Gastrocnemius medialis (tissue), 4 donors: ENCODE data around the gene FHOD1. TPM values are rescaled to one million over a fixed set of nuclear protein-coding genes. Genes with fewer than 3 reads are reported as not detected.

Source experiments
- ATAC-seq, 2 donors: fragments of 150-250 bp; one replicate each; pipeline ENCODE4 v1.9.1; 2016
- DNase-seq, 2 donors: peaks; one replicate each; pipeline ENCODE4 v3.0.0-alpha.2; 2019
- H3K27ac ChIP-seq, 4 donors: fragments of 200-600 bp; sonication (generic); 1 replicate in 1 of 4; 2 replicates in 3 of 4; pipeline ENCODE4 v1.5.1; 2016 to 2018; ENCODE audit warnings: mild to moderate bottlenecking in 2 of 4, moderate library complexity in 1 of 4
- H3K27me3 ChIP-seq, 3 donors: fragments of 200-600 bp; sonication (generic) in 2 of 3; 1 replicate in 1 of 3; 2 replicates in 2 of 3; pipeline versions ENCODE4 v1.5.1 to v1.6.0; 2016 to 2019; ENCODE audit warnings: mild to moderate bottlenecking in 1 of 3, moderate library complexity in 1 of 3
- H3K36me3 ChIP-seq, 2 donors: fragments of 200-600 bp; sonication (generic) in 1 of 2; one replicate each; pipeline ENCODE4 v1.5.1; 2017 to 2018
- H3K4me1 ChIP-seq, 2 donors: fragments of 200-600 bp; sonication (generic) in 1 of 2; one replicate each; pipeline ENCODE4 v1.5.1; 2016 to 2017; ENCODE audit warnings: mild to moderate bottlenecking in 2 of 2
- H3K4me3 ChIP-seq, 4 donors: fragments of 200-600 bp; sonication (generic) in 3 of 4; 1 replicate in 1 of 4; 2 replicates in 3 of 4; pipeline ENCODE4 v1.5.1; 2016 to 2019; ENCODE audit warnings: mild to moderate bottlenecking in 2 of 4
- H3K9me3 ChIP-seq, 3 donors: fragments of 200-600 bp; sonication (generic) in 2 of 3; 1 replicate in 1 of 3; 2 replicates in 2 of 3; pipeline ENCODE4 v1.5.1; 2016 to 2019
- CTCF ChIP-seq, 5 experiments: fragments of 450-650 bp in 3 of 5; fragments of 200-600 bp in 2 of 5; sonication (generic) in 2 of 5; IDR thresholded peaks in 4 of 5; conservative IDR thresholded peaks in 1 of 5; 1 replicate in 4 of 5; 2 replicates in 1 of 5; pipeline ENCODE4 v1.5.1; 2016 to 2019; ENCODE audit warnings: antibody characterized with exemption in 5 of 5, mild to moderate bottlenecking in 3 of 5, moderate library complexity in 3 of 5
- POLR2A ChIP-seq, 2 donors: fragments of 450-650 bp; IDR thresholded peaks; one replicate each; pipeline ENCODE4 v1.6.1; 2017; ENCODE audit warnings: antibody characterized with exemption in 2 of 2, mild to moderate bottlenecking in 2 of 2, moderate library complexity in 2 of 2
- in situ Hi-C, 4 donors: fragments of 200-750 bp; cut with MboI; loops; one replicate each; pipeline versions ENCODE4 v1.15.0 to v1.8.0; 2017; ENCODE audit warnings: low sequenced_read_pairs in 4 of 4
- intact Hi-C: fragments of 100-400 bp; cut with DNase I; formaldehyde crosslinking; loops from one replicate; pipeline ENCODE4 v1.15.1; 2023; ENCODE audit warnings: low total_unique reads
- total RNA-seq, 4 donors: library from RNA; depleted of rRNA; stranded (reverse); fragments of >200 nt; gene quantifications; one replicate each; pipeline versions ENCODE4 v1.1.0 to v1.2.3, GENCODE V29; 2016

Gene FHOD1
- total RNA-seq, 4 donors from 2014 or later: 26.3 to 65.3 (median 52.4) TPM

DNA sequence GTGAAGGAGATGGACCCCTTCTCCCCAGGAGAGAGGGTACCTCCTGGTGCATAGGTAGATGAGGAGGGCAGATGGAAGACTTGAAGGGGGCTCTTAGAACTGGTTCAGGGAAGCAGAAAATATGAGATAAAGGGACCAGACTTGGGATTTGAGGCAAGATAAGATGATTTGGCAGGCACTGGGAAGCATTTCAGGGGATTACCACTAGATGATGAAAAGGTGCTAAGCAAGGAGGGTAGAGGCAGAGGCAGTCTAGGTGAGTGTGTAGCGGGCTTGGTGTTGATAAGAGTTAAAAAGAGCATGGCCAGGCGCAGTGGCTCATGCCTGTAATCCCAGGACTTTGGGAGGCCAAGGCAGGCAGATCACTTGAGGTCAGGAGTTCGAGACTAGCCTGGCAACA lies 15.9 kb upstream of the FHOD1 start:
- intact Hi-C loops: loop anchor here (5.0 kb wide), 1 partner anchor 144 kb away; no protein-coding TSS in a partner anchor
- H3K9me3 ChIP-seq: no peaks in the 10 kb centered on the region
- H3K27me3 ChIP-seq: no peaks in the 10 kb centered on the region
- peaks cover 10 to 13% of the 10 kb centered on the region in 2 donors for H3K4me1 ChIP-seq
- ATAC-seq (no peak), DNase-seq (no peak)
- H3K4me3 ChIP-seq: no peak overlapping the region
- in situ Hi-C loops: loop anchor here in 1 of 4 donors (10.0 kb wide), 1 partner anchor 152 kb away; the partner anchor contains the start of gene ZDHHC1
- H3K27ac ChIP-seq: no peak overlapping the region
- no peaks in the 10 kb centered on the region for H3K36me3 ChIP-seq
- TF ChIP-seq POLR2A (IDR thresholded peaks at IDR 0.05): no peak

- DNase-seq: peak; percentile 69 to 85
- H3K4me3 ChIP-seq: no peak overlapping the region
- in situ Hi-C loops: loop anchor here in 1 of 4 donors (10.0 kb wide), 1 partner anchor 154 kb away; the partner anchor contains the start of gene ZDHHC1
- intact Hi-C loops: loop anchor here (1.0 to 5.0 kb wide), 2 partner anchors 25 to 147 kb away; no protein-coding TSS in a partner anchor
- H3K36me3 ChIP-seq: no peaks in the 10 kb centered on the region
- H3K27ac ChIP-seq: peak overlapping the region; percentile 64 to 83 (median 74)
- peak; percentile 100 for ATAC-seq
- TF ChIP-seq POLR2A (IDR thresholded peaks at IDR 0.05) (no peak), CTCF (IDR thresholded peaks at IDR 0.05 in 4 of 5, conservative IDR thresholded peaks at IDR 0.05 in 1 of 5) (peak; percentile 52 to 67 (median 54))
- H3K27me3 ChIP-seq: no peaks in the 10 kb centered on the region
- peaks cover 10 to 13% of the 10 kb centered on the region in 2 donors for H3K4me1 ChIP-seq
- H3K9me3 ChIP-seq: no peaks in the 10 kb centered on the region
Measured at GRCh38 chr16:67260426-67261063, 13.3 kb upstream of the FHOD1 start.

GRCh38 chr16:67259705-67260104 lies 12.4 kb upstream of the FHOD1 start:
- H3K27ac ChIP-seq: peak overlapping the region in 1 of 4 donors; percentile 83
- TF ChIP-seq CTCF (IDR thresholded peaks at IDR 0.05 in 4 of 5, conservative IDR thresholded peaks at IDR 0.05 in 1 of 5) (no peak), POLR2A (IDR thresholded peaks at IDR 0.05) (no peak)
- intact Hi-C loops: loop anchor here (1.0 to 5.0 kb wide), 2 partner anchors 26 to 148 kb away; no protein-coding TSS in a partner anchor
- H3K4me3 ChIP-seq: no peak overlapping the region
- in situ Hi-C loops: loop anchor here in 1 of 4 donors (10.0 kb wide), 1 partner anchor 155 kb away; the partner anchor contains the start of gene ZDHHC1
- DNase-seq: no peak
- no peaks in the 10 kb centered on the region for H3K9me3 ChIP-seq
- no peak for ATAC-seq
- no peaks in the 10 kb centered on the region for H3K36me3 ChIP-seq
- peaks cover 10 to 13% of the 10 kb centered on the region in 2 donors for H3K4me1 ChIP-seq
- H3K27me3 ChIP-seq: no peaks in the 10 kb centered on the region

DNA sequence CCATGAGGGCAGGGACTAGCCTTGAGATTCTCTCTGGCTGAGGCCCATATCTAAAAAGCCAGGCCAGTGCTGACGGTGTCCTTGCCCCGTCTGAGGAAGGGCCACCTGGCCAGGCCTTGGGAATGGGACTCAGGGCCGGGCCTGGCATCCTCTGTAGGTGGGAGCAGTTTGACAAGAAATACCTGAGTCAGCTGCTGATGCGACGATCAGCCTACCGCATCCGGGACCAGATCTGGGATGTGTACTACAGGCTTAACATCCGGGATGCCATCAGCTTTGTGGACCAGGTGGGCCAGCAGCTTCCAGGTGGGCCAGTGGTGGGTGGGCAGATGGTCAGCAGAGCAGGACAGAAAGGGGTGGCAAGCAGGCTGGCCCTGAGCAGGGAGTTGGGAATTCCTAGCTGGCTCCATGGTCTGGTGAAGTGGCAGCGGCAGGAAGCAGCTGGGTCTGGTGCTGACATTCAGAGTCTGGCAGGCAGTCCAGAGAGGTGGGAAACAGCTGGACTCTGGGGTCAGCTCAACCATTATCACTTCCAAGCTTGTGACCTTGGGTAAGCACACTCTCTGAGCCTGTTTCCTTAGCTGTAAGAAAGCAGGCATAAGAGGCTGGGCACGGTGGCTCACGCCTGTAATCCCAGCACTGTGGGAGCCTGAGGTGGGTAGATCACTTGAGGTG lies 11.0 kb upstream of the FHOD1 start:
- in situ Hi-C loops: no loop called here
- DNase-seq (no peak), ATAC-seq (no peak)
- no peak overlapping the region for H3K27ac ChIP-seq
- H3K4me3 ChIP-seq: no peak overlapping the region
- TF ChIP-seq POLR2A (IDR thresholded peaks at IDR 0.05) (no peak), CTCF (IDR thresholded peaks at IDR 0.05 in 4 of 5, conservative IDR thresholded peaks at IDR 0.05 in 1 of 5) (no peak)
- no peaks in the 10 kb centered on the region for H3K27me3 ChIP-seq
- no peaks in the 10 kb centered on the region for H3K36me3 ChIP-seq
- peaks cover 10 to 13% of the 10 kb centered on the region in 2 donors for H3K4me1 ChIP-seq
- no peaks in the 10 kb centered on the region for H3K9me3 ChIP-seq
- intact Hi-C loops: no loop called here
